HCEC 1CT (cell line): ENCODE data around the gene BMX.
A peak's percentile ranks its signal among the peaks of the same experiment; 100 is the strongest.

Experiments used
- DNase-seq: peaks from one replicate; pipeline ENCODE4 v3.0.0-alpha.2; 2017

The BMX gene

GRCh38 chrX:15509845-15510244 is 9.2 kb downstream of the BMX start:
- DNase-seq = no peak

- DNase-seq = no peak
Observed at GRCh38 chrX:15511563-15511962, 11.0 kb downstream of the BMX start.

DNA sequence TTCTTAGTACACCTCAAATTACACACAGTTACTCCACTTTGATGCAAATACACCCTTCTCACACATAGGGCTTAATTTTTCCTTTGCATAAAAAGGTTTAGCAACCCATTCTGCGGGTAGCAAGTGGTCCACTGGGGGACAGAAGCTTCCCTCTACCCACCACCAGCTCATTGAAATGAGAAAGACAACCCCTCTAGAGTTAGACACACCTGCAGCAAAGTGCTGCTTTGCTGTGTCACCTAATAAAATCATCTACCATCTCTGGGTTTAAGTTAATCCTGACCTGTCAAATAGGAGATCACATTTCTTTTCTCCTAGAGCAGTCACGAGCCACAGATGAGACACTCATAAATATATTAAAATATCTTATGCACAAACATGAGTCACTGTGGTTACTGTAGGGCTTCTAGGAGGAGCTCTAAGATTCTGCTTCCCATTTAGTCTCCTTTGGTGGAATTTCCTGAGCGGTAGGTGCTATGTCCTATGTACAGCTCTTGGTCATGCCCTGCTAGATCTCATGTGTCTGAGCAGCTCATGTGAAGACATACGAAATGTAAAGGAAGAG is 11.9 kb downstream of the BMX start:
- peak; percentile 27 for DNase-seq

DNA sequence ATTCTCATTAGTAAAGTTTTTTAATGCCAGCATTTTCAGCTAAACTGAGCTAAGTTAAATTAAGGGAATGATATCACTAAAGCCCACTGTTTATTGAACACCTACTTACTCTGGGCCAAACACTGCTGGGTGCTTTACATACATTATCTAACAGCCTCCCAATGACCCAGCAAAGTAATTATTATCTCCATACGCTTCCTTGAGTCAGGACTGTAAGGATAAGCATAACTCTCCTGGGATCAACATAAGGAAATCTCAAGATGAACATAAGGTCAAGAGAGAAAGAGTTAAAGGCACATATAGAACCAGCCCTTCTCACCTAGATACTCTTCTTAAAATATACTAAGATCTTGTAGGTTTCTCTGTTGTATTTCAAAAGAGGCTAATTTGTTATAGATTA is 13.7 kb downstream of the BMX start:
- DNase-seq = no peak

DNA sequence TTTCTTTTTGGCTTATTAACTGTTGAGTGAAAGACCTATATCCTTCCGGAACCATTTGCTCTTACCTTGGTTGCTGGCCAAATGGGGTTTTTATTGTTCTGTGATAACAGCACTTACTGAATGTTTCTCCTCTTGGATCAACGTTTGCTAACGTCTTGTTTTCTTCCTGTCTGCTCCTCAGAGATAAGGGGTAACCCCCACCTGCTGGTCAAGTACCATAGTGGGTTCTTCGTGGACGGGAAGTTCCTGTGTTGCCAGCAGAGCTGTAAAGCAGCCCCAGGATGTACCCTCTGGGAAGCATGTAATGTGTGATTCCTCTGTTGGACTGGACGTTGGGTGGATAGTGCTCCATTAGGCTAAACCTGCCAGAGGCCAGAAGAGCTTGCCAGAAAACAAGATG is 15.3 kb downstream of the BMX start:
- no peak for DNase-seq

GRCh38 chrX:15522464-15522863 is 21.9 kb downstream of the BMX start:
- no peak for DNase-seq

DNA sequence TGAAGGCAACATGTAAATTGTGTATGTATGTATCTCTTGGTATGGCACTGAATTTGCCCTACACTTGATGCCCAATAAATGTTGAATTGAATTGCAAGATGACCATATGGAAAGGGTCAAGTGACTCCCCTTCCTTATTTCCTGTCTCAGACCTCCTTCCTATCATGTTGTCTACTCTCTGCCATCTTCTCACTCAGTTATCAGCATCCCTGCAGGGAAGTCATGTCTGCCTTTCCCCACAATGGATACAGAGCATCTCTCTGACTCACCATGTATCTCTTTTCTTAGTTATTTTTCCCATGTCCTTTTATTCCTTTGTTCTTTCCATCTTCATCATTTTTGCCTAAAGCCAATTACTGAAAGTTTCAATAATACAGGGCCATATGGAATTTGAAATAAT is 22.5 kb downstream of the BMX start:
- DNase-seq = no peak

DNA sequence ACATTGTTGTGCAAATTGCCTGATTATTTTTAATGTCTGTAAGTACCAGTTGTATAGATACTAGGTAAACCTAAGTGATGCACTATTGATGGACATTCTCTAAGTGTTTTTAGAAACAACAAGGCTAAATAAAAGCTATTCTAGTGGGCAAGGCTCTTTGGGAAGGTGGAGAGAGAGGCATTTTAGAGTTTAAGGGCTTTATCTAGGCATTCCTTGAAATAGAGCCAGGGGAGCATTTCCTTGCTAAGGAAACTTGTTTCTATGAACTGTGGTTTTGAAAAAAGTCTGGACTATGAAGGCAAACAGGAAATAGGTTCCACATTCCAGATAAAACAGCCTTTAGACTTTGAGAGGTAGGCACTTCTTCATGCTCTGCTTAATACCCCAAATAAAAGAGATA is 23.8 kb downstream of the BMX start:
- DNase-seq = no peak

DNA sequence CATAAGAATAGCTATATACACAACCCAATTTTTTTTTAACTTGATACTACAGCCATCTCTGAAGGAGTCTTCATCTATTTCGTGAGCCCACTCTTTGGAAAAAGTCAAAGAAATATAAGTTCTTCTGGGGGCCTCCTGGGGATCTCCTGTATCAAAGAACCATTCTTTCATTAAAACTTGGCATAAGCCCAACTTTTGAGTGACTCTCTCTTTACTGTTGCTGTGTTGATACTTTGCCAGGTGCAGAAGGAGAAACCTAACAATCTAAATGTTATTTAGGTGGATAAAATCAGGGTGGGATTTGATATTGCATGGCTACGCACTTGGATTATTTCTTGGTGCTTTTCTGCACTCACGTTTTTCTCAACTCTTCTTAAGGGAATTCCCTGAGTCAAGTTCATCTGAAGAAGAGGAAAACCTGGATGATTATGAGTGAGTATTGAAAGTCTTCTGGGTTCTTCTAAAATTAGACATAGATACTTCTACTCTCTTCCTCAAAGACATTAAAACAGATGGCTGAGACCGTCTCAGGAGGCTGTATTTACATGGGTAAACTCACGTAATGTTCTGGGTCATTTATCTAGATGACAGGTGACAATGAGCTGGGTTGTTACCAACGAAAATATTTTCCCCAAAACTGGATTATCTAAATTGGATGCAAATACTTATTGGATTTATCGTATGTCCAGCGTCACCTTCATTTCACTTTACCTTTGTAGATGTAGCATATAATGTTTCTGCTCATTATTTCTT is 25.2 kb downstream of the BMX start:
- no peak for DNase-seq

DNA sequence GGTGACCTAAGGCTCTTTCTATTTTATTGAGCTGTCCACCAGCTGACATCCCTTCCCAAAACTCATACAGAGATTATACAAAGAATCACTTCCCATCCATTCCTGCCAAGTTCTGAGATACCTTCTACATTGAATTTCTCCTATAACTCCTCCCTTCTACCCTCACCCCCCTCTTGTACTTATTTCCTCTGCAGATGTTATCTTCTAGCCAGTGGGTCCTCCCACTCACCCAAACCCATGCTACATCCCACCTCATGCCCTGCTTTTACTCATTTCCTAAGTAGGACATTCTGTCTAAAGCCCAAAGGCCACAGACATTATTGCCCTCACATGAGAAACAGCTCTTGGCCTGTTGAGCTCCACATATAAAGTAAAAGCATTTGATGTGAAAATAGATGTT is 28.6 kb downstream of the BMX start:
- DNase-seq = no peak

DNA sequence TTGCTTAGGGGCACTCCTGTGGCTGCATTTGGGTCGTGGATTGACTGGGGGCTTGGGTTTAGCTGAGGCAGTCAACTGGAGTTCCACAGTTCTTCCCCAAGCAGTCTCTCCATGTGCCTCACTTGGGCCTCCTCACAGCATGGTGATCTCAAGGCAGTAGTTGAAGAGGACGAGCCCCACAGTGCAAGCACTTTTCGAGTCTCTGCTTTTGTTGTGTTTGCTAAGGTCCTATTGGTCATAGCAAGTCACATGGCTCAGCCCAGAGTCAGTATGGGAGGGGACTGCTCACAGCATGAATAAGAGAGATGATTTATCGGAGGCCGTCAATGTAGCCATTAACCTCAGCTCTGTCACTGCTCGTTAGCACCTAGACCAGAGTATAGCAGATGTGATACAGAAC is 29.7 kb downstream of the BMX start:
- DNase-seq = no peak

DNA sequence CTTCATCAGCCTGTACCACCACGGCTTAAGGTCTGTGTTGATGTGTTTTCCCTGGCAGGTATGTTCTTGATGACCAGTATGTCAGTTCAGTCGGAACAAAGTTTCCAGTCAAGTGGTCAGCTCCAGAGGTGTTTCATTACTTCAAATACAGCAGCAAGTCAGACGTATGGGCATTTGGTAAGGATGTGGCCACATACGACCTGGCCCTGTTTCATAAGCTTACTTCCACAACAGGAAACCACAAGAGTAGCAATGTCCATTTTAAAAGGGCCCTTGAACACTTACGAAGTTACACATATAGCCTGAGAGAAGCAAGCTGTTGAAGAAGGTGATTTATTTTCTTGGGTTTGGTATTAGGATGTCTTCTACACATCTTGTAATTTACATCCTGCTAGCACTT is 46.1 kb downstream of the BMX start:
- no peak for DNase-seq

- DNase-seq = no peak
Observed at GRCh38 chrX:15547356-15547755, 46.7 kb downstream of the BMX start.

DNA sequence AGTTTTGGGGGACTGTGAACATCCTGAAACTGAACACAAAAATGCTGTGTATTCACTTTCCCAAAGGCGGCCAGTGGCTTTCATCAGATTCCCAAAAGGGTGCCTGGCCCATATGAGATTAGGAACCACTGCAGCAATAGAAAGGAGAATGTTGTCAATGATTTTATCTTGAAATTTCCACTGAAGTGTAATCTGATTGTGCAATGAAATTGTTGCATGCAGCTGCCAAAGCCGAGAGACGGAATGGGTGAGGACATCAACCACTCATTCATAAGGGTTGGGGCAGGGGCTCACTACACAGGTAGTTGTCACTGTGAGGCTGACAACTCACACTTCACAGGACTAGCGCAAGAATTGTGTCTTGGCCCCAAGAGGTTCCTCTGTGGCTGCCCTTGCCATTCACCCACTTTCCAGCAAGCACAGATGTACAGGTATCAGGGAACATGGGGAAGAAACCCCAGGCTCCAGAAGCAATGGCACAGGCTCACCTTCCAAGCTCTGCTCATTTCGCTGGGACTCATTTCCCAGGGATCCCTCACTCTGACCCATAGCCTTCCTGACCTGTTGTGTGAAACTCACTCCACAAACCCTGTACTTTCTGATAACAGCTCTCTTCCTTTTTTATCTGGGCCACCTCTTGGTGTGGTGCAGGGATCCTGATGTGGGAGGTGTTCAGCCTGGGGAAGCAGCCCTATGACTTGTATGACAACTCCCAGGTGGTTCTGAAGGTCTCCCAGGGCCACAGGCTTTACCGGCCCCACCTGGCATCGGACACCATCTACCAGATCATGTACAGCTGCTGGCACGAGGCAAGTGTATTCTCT is 48.8 kb downstream of the BMX start:
- no peak for DNase-seq

- no peak for DNase-seq
Observed at GRCh38 chrX:15559227-15559626, 58.6 kb downstream of the BMX start.

- DNase-seq = no peak
Observed at GRCh38 chrX:15560924-15561323, 60.3 kb downstream of the BMX start.

- DNase-seq = no peak
Observed at GRCh38 chrX:15563056-15563455, 62.4 kb downstream of the BMX start.

- peak; percentile 23 for DNase-seq
Observed at GRCh38 chrX:15564981-15565579, 64.5 kb downstream of the BMX start.

- no peak for DNase-seq
Observed at GRCh38 chrX:15566244-15566643, 65.6 kb downstream of the BMX start.

DNA sequence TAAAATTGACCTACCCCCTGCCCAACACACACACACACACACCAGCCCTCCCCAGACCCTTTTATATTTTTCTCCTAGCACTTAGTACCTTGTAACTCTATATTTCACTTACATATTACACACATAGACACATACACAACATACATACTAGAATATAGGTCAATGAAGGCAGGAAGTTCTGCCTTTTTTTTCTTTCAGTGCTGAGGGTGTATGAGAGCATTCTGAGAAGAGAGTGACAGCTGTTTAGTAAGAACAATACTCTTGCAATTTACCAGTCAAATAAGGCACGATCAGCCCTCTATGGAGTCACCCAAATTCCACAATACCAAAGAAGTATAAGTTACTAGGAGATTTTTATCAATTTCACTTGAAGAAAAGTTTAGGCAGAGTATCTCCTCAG is 66.7 kb downstream of the BMX start:
- DNase-seq = no peak

DNA sequence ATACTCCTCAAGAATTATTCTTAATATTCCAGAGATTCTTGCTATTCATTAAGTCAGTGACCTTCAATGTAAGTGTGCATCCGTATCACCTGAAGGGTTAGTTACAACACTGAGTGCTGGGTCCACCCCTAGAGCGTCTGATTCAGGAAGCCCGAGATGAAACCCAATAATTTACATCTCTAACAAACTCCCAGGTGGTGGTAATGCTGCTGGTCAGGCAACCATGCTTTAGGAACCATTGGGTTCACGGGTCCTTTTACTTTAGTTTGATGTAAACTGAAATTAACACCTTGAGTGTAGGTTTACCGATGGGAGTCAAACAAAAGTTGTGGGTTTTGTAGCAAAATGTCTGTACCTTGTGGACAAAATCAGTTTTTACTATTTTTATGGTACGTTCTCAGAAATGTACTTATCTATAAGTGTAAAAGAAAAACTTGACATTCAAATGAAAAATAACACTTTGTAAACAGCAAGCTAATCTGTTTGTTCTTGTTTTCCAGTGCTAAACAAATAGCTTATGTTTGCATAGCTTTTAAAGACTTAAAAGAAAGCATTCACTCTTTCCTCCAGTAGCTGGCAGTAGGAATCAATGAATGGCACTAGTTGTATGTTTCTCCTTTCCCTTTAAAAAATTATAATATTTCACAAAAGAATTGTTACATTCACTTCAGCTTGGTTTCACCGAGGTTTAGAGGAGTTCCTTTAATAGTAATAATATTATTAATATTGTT is 67.4 kb downstream of the BMX start:
- DNase-seq = no peak

- DNase-seq = no peak
Observed at GRCh38 chrX:15570145-15570544, 69.5 kb downstream of the BMX start.

DNA sequence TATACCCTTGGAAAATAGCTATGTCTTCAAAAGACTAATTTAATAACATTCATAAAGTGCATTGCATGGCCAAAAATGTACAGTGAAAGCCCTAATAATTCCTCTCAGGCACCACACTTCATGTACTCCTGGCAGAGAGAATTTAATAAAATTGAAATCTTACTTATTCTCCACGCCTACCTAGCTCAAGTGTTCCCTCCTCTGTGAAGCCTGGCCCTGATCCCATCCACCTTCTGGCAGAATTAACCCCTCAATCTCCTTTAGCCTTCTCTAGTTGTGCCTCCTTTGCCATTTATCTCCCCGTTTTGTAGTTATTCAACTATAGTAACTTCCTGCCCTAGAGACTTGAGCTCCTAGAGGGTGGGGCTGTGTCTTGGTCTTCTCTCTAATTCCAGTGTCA is 73.4 kb downstream of the BMX start:
- DNase-seq = no peak
